Mucosa of rectum (tissue), 2 donors: ENCODE results near the gene PEF1.

Experiments
- H3K27ac ChIP-seq, 2 donors: one replicate each; pipeline ENCODE4 v1.7.0; 2013; ENCODE audit warnings: inconsistent platforms in 2 of 2, low read depth in 2 of 2, low read length in 2 of 2
- H3K27me3 ChIP-seq, 2 donors: one replicate each; pipeline ENCODE4 v1.7.0; 2013; ENCODE audit warnings: low read length in 2 of 2; ENCODE audit not compliant: control insufficient read depth in 2 of 2, insufficient read depth in 2 of 2
- H3K36me3 ChIP-seq, 2 donors: one replicate each; pipeline ENCODE4 v1.7.0; 2013; ENCODE audit warnings: low read length in 2 of 2; ENCODE audit not compliant: control insufficient read depth in 2 of 2, insufficient read depth in 2 of 2
- H3K4me1 ChIP-seq, 2 donors: one replicate each; pipeline ENCODE4 v1.7.0; 2013; ENCODE audit warnings: low read length in 2 of 2, mild to moderate bottlenecking in 1 of 2; ENCODE audit not compliant: control insufficient read depth in 2 of 2, insufficient read depth in 2 of 2
- H3K4me3 ChIP-seq, 2 donors: one replicate each; pipeline ENCODE4 v1.7.0; 2013; ENCODE audit warnings: low read length in 2 of 2
- H3K9ac ChIP-seq, 2 donors: one replicate each; pipeline ENCODE4 v1.7.0; 2013; ENCODE audit warnings: low read length in 2 of 2, low read depth in 1 of 2, mild to moderate bottlenecking in 1 of 2
- H3K9me3 ChIP-seq, 2 donors: one replicate each; pipeline ENCODE4 v1.7.0; 2013; ENCODE audit warnings: low read length in 2 of 2; ENCODE audit not compliant: control insufficient read depth in 2 of 2
- donor health status: healthy.
- donor health status: Normal muscosa, but diverticular disease.

Gene PEF1

GRCh38 chr1:31617218-31617915 lies 27.3 kb downstream of the PEF1 start, which contains the start of gene HCRTR1:
Gene HCRTR1 (plus strand): TSS chr1:31617689. CDS start chr1:31619193, 1,504 bp downstream.
- Histone ChIP-seq H3K9ac (peak within 1 kb of the TSS in 1 of 2 donors; percentile 26), H3K27ac (no peak within 1 kb of the TSS), H3K27me3 (peaks cover 10% of the 10 kb centered on the region in 2 donors), H3K4me1 (no peaks in the 10 kb centered on the region), H3K9me3 (no peaks in the 10 kb centered on the region), H3K36me3 (no peaks in the 10 kb centered on the region), H3K4me3 (peak within 1 kb of the TSS in 1 of 2 donors; percentile 46)

DNA sequence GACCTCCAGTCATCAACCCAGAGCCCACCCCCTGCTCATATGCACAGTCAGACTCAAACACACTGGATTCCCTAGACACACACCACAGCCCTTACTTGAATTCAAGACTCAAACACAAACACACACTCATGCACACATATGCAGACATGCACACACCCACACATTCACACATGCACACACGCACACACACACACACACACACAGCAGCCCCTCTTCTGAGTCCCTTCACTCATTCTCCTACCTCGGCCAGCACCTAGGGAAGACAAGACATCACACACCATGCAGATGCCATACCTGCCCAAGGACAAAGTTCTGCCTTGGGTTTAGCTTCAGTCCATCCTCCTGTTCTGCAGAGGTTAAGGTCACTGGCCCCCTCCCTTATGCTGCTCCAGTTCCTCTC lies 28.7 kb downstream of the PEF1 start:
- Histone ChIP-seq H3K9me3 (no peaks in the 10 kb centered on the region), H3K36me3 (no peaks in the 10 kb centered on the region), H3K4me1 (no peaks in the 10 kb centered on the region), H3K27ac (no peak overlapping the region), H3K9ac (no peak overlapping the region), H3K27me3 (peaks cover 10% of the 10 kb centered on the region in 2 donors), H3K4me3 (no peak overlapping the region)

GRCh38 chr1:31615414-31615813 lies 29.3 kb downstream of the PEF1 start:
- H3K27me3 ChIP-seq = peaks cover 10% of the 10 kb centered on the region in 2 donors
- H3K4me1 ChIP-seq = no peaks in the 10 kb centered on the region
- no peak overlapping the region for H3K27ac ChIP-seq
- H3K4me3 ChIP-seq = no peak overlapping the region
- no peak overlapping the region for H3K9ac ChIP-seq
- H3K36me3 ChIP-seq = no peaks in the 10 kb centered on the region
- no peaks in the 10 kb centered on the region for H3K9me3 ChIP-seq

DNA sequence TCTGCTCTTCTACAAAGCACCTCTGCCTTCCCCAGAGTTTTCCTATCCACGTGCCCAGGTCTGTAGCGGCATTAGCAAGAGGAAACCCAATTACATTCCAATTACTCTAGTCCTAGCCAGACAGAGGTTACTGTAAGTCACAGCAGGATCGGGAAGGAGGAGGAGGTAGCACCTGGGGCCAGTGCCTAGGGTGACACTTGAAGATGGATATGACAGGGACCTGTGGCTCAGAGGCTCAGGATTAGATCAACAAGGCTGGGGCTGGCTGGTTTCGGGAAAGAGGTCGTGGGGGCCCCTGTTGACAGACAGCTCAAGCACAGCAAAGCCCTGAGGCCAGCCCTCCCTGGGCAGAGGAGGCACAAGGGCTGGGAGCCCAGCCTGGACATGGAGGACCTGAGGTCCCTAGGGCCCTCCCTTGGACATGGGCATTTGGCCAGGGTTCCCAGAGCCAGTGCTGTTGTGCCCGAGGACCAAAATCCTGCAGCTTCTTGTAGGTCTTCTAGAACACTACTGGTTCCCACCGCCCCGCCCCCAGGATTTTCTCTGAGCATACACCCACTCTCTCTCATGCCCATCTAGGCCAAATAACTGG lies 30.2 kb downstream of the PEF1 start:
- Histone ChIP-seq H3K4me1 (no peaks in the 10 kb centered on the region), H3K27me3 (peaks cover 10% of the 10 kb centered on the region in 2 donors), H3K4me3 (no peak overlapping the region), H3K36me3 (no peaks in the 10 kb centered on the region), H3K27ac (no peak overlapping the region), H3K9me3 (no peaks in the 10 kb centered on the region), H3K9ac (no peak overlapping the region)

- no peaks in the 10 kb centered on the region for H3K4me1 ChIP-seq
- no peak overlapping the region for H3K9ac ChIP-seq
- no peaks in the 10 kb centered on the region for H3K9me3 ChIP-seq
- H3K36me3 ChIP-seq = no peaks in the 10 kb centered on the region
- H3K27me3 ChIP-seq = no peaks in the 10 kb centered on the region
- H3K27ac ChIP-seq = no peak overlapping the region
- H3K4me3 ChIP-seq = no peak overlapping the region
Measured at GRCh38 chr1:31609514-31610118, 35.1 kb downstream of the PEF1 start.

DNA sequence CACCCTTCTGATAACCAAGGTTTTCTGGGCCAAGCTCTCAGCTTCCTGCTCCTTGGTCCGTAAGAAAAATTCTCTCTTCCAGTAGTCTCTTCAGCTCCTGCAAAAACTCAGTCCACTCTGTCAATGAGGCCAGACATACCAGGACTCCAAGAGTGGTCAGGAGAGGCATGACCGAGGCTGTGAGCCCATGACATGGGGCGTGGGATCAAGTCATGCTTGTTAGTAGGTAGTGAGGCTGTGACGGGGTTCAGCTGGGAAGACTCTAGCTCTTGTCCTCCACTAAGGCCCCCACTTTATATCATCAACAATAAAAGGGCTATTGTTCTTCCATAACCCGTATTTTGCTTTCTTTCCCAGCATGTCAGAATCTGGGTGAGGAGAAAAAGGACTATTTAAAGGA lies 37.3 kb downstream of the PEF1 start:
- H3K27me3 ChIP-seq = no peaks in the 10 kb centered on the region
- no peaks in the 10 kb centered on the region for H3K9me3 ChIP-seq
- no peak overlapping the region for H3K27ac ChIP-seq
- H3K9ac ChIP-seq = no peak overlapping the region
- H3K4me3 ChIP-seq = no peak overlapping the region
- H3K36me3 ChIP-seq = no peaks in the 10 kb centered on the region
- no peaks in the 10 kb centered on the region for H3K4me1 ChIP-seq

- Histone ChIP-seq H3K9ac (no peak overlapping the region), H3K9me3 (no peaks in the 10 kb centered on the region), H3K4me3 (no peak overlapping the region), H3K27me3 (no peaks in the 10 kb centered on the region), H3K36me3 (no peaks in the 10 kb centered on the region), H3K4me1 (no peaks in the 10 kb centered on the region), H3K27ac (no peak overlapping the region)
Measured at GRCh38 chr1:31605908-31606427, 38.7 kb downstream of the PEF1 start.

- no peaks in the 10 kb centered on the region for H3K4me1 ChIP-seq
- no peak overlapping the region for H3K9ac ChIP-seq
- H3K27me3 ChIP-seq = no peaks in the 10 kb centered on the region
- no peak overlapping the region for H3K27ac ChIP-seq
- H3K36me3 ChIP-seq = no peaks in the 10 kb centered on the region
- no peak overlapping the region for H3K4me3 ChIP-seq
- no peaks in the 10 kb centered on the region for H3K9me3 ChIP-seq
Measured at GRCh38 chr1:31602081-31602480, 42.6 kb downstream of the PEF1 start.

GRCh38 chr1:31600641-31601040 lies 44.0 kb downstream of the PEF1 start:
- Histone ChIP-seq H3K9ac (no peak overlapping the region), H3K27me3 (no peaks in the 10 kb centered on the region), H3K4me1 (no peaks in the 10 kb centered on the region), H3K36me3 (no peaks in the 10 kb centered on the region), H3K9me3 (no peaks in the 10 kb centered on the region), H3K4me3 (no peak overlapping the region), H3K27ac (no peak overlapping the region)

GRCh38 chr1:31598980-31599379 lies 45.7 kb downstream of the PEF1 start:
- Histone ChIP-seq H3K4me1 (no peaks in the 10 kb centered on the region), H3K4me3 (no peak overlapping the region), H3K9me3 (no peaks in the 10 kb centered on the region), H3K27me3 (no peaks in the 10 kb centered on the region), H3K36me3 (no peaks in the 10 kb centered on the region), H3K27ac (no peak overlapping the region), H3K9ac (no peak overlapping the region)
